G401.6 (cell line): ENCODE data around the gene FAM83C.
A peak's percentile ranks its signal among the peaks of the same experiment; 100 is the strongest.
"Not testable (repeated sequence)": the region's sequence is repeated elsewhere in the genome, so short reads cannot be mapped to it uniquely, and the experiment has no call there.

Experiments
- FAIRE-seq: peaks from 2 replicates; lab custom pipeline; 2012; peaks lifted over from hg19 to GRCh38; lab: Jason Lieb, UNC

Gene FAM83C

DNA sequence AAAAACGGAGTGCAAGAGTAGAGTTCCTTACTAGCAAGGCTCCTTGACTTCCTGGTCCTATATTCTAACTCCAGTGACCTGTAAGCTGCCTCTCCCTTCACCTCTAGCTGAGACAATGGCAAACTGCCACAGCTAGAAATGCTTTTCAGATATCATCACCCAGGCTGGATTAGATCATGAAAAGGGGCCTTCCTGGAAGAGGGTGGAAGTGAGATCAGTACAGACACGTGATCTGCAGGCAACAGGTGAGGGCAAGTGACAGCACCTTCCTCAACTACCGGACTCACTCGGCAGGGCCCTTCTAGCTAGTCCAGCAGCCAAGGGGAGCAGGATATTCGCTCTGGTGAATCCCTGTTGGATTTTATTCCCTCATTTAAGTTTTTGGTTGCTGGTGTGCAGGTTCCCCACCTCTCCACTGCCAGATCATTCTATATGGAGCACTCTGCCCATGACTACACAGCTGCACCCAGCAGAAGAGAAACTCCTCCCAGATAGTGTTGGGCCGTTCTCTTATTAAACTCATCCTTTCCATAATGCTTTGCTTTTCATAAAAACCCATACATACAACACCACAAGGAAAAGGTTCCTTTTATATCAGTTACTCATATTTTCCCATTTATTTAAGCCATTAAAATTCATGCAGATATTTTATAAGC, 26.4 kb upstream of the FAM83C start:
- FAIRE-seq, result no peak

DNA sequence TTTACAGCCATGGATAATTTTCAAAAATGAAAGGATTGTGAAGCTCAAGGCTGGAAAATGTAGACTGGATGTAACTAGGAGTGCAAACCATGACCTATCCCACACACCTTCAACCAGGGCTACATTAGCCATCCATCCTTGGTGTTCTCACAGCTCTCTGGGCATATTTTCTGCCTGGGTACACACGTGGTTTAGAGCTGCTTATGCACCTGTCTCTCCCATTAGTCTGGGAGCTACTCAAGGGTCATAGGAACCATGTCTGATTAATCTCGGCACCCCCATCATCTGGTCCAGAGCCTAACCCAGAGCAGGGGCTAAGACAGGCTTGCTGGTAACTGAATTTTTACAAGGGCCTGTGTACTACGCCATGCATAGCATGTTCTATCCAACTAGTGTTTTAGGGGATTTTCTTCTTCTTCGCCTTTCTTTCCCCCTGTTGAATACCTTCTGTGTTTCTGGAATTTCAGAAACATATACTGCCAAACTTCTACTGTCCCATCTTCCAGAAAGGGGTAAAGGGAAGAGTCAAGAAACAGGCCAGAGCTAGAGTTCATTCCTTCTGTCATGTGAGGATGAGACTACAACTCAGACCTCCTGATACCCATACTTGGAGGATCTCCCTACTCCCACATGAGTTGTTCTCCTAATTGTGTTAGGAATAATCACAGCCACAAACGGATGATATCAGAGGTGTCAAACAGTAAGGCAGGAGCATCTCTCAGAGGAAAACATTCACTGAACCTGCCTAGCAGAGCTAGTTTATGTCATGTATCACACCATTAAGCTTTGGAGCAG, 25.4 kb upstream of the FAM83C start:
- no peak for FAIRE-seq

DNA sequence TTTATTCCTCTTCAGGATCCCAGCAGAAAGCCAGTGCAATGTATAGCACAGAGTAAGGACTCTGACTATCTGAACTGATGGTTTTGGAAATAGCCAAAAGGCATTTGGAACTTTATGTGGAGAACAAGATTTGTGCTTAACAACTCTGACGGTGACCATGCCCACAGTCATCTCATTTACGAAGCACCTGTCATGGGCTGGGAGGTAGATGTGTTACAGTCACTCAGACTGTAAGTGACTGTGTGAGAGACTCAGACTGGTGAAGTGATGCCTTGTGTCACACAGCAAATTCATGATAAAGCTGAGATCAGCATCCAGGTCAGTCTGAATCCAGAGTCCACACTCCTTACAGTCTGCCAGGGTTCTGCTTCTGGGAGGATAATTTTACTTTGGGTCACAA, 23.9 kb upstream of the FAM83C start:
- FAIRE-seq, result no peak

DNA sequence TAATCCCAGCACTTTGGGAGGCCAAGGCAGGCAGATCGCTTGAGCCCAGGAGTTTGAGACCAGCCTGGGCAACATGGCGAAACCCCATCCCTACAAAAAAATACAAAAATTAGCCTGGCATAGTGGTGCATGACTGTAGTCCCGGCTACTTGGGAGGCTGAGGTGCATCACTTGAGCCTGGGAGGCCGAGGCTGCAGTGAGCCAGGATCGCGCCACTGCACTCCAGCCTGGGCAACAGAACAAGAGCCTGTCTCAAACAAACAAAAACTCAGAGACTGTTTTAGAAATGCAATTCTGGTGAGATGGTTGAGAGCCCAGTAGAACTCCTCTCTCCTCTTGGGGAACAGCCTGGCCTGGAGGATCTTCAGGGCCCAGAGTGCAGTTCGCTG, 23.4 kb upstream of the FAM83C start:
- FAIRE-seq, result not testable (repeated sequence)

DNA sequence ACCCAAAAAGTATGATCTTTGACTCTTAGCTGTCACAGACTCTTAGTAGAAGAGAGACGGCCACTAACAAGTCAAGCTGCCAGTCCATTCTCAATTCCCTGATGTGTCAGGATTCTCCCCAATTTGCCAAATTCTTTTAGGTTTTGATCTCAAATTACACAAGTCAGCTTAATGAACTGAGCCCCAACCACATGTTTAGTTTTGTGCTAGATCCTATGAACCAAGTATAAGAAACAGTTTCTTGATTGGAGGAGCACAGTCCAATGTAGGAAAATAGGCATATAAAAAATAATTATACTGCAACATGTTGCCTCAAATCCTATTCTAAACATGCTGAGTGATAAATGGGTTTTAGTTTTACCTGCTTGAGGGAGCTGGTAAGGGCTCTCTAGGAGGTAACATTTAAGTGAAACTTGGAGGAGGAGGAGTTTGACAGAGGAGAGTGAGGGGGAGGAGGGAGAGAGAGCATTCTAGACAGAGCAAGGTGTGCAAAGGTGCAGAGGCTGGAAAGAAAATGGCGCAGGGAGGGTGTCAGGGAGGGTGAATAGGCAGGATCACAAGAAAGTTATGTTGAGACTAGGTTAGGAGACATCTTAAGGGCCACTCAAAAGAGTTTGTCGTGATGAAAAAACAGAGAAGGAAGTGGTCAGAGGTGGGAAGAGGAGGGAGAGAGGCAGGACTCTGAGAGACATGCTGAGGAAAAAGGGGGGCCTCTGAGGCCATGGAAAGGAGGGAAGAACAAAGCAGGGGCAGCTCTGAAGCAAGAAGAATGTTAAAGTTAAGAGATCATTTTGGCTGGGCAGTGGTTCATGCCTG, 22.8 kb upstream of the FAM83C start:
- no peak for FAIRE-seq

DNA sequence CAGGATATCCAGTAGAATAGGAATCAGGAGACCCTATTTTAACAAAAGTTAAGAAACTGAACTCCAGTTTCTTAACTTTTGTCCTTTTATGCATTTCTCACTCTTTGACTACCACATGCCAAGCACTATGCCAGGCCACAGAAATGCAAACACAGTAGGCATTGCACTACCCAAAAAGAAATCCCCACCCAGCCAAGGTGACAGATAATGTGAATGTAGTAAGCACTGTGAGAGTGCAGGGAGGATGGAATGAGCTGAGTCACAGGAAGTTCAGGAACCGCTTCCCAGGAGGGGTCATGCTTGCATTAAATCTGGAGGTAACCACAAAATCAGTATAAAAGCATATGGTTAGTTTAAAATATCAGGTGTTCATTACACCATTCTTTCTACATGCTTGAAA, 20.1 kb upstream of the FAM83C start:
- FAIRE-seq, result no peak

DNA sequence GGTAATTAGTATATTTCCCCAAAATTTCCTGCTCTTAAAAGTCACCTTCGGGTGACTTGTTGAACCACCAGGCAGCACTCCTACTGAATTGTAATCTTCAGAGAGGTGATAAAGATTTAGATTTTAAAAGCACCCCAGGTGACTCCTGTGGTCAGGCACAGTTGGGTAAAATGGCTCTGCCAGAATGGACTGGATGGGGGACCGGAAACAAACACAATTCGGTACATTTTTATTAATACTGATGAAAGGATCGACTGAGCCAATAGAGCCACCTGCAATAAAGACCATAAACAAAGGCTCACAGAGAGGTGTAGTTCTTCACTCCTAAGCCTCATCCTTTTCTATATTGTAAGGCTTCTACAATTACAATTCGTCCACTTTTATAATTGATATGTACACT, 19.6 kb upstream of the FAM83C start:
- FAIRE-seq, result no peak

DNA sequence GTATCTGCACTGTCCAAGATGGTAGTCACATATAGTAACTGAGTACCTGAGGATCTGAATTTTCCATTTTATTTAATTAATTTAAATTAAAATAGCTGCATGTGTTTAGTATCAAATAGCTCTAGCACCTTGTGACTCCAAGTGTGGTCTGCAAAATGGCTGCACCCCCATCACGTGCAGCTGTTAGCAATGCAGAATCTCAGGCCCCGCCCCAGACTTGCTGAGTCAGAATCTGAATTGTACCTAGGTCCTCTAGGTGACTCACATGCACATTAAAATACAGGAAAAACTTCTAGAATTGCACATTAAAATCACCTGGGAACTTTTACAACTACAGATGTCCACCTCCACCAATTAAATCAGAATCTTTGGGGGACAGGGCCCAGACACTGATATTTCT, 19.2 kb upstream of the FAM83C start:
- FAIRE-seq, result no peak

DNA sequence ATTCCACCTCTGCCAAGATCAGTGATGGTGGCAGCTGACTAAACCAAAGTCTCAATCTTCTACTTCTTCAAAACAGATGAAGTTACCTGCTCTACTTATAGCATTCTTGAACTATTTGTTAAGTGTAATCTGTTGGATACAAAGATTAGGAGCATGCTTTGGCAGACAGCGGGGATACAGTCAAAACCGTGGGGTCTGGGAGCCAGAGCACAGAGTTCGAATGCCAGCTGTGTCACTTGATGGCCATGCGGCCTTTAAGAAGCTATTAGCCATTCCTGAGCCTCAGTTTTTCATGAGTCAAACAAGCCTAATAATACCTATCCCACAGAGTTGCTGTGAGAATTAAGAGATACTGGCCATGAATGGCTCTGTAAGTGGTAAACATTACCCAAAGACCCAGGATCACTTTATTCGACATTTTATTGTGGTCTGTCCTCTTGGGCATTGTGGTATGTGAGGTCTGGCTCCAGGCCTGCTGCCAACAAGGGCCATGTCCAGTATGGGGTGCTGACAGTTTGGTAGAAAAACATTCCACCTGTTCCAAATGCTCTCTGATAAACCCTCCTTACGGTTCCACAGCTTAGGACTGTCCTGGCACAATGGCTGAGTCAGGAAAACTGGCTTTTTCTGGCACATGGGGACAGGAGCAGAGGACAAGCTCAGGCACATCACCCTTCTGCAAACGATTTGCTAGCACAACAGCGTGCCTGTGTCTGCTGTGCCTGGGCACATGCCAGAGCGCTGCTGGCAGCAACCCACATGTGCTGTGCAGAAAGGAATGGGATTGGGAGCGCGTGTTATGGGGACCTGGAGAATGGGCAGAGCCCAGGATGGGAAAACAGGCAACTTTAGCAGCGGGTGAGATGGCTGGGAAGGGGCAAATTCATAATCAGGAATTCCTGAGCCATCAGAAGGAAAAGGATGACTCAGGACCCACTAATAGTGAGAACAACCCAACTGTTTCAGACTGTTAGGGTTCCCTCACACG, 15.7 kb upstream of the FAM83C start:
- no peak for FAIRE-seq

DNA sequence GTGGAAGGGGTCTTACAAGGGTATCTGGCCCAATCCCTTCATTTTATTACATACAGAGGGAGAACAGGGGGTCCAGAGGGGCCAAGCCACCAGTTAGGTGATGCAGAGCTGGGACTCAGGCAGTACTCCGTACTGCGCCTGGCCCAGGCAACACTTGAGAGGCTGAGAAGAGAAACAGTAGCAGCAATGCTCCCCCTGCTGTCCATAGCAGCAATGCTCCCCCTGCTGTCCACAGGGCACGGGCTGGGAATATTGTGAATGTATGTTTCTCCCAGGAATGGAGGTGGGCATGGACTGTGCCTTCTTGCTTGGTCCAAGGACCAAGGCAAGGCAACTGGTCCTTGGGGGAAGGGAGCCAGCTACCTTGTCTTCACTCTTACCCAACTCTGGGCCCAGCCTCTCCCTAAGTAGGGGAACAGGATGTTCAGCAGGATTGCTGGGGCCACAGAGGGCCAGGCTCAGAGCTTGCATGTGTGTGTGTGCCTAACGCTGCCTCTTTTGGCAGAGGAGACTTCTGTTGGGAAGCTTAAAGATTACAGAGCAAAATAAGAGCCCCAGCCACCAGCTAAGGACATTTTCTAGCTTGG, 14.8 kb upstream of the FAM83C start:
- peak; percentile 31 for FAIRE-seq

DNA sequence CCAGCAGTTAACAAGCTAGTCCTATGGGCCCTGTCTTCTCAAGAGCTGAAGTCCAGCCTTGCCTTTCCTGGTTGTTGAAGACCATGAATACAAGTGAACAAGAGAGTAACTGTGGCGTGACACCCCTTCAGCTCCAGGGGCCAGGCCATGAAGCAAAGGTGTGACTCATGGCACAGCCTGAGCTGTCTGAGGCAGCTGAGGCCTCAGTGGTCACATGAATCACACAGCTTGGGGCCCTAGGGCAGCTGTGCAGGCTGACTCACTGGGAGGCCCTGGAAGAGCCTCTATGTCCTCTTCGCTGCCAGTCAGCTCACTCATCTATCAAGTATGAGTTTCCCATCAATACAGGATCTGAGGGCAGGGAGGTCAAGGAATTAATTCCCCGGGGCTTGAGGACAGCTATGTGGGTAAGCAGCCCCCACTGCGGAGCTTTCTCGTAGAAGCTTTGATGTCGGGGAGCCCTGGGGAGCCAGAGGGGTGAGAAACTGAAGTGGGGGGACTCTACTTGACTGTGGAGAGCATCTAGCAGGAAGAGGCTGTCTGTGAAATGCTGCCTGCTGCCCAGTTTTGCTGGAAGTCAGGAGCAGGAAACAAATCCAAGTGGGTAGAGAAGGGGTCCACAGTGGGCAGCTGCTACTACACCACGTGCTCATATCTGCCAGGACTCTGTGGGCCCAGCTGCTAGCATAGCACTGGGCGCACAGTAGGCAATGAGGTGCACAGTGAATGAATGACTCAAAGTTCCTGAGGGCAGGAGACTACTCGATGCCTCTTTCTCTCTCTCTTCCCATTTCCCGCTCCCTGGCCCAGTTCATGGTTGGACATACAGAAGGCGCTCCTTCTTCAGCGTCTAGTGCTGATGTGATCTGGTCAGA, 13.7 kb upstream of the FAM83C start:
- no peak for FAIRE-seq

DNA sequence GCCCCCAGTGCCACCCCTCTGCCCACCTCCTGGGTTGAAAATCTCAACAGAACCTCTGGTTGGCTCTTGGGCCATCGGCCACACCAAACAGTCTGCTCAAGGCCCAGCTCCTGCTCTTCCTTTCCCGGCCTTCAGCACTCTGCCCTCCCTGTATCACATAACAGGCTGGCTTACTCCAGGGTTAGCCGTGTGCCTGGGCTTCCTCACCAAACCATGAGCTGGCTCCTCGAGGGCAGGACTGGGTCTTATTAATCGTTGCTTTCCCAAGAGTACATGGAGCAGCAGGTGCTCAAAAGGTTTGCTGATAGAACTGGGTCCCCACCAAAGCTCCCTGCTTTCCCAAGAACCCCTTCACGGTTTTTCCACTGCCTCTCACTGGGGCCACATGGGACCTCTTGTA, 12.7 kb upstream of the FAM83C start:
- no peak for FAIRE-seq

DNA sequence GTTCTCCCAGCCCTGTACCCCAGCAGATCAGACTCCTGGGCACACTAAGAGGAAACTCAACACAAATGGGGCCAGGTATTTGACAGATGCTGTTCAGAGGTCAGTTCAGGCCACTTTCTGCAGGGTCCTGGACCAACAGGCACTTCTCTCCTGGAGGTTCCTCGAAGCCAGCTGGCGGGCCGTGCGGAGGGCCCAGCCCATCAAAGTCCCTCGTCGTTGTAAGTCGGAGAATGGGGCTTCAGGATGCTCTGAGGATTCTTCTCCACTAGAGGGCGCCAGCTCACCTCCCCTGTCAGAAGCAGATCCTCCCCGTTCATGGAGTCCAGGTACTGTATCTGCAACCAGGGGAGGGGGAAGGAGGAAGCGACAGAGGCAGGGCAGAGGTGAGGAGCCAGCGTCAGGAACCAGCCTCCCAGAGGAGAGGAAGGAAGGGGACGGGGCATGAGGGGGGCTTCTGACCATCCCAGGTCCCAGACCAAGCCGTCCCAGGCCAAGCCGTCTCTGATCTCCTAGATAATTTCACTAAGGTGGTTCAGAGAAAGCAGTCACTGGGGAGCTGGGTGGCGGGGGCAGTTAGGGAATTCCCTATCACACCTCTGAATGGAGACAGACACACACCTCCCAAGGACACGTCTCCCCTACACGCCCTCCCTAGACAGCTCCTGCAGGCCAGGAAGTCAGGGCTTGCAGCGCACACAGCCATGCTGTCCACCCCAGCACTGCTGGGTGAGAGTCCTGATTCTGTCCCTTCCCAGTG, 11.7 kb upstream of the FAM83C start:
- FAIRE-seq, result no peak

DNA sequence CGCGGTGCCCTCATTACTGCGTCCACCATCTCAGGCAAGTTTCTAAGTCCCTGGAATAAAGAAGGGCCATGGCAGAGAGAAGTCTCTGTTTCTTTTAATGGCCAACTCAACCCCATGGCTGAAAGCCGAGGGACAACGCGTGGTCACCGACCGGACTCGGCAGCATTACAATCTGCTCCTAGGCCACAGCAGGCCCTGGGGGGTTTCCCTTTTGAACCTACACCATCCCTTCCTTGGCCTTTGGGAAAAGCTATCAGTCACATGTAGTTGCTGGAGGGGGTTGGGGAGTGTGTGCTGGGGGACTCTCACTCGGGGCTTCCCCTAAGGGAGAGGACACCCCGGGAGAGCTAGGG, 11.1 kb upstream of the FAM83C start:
- no peak for FAIRE-seq

DNA sequence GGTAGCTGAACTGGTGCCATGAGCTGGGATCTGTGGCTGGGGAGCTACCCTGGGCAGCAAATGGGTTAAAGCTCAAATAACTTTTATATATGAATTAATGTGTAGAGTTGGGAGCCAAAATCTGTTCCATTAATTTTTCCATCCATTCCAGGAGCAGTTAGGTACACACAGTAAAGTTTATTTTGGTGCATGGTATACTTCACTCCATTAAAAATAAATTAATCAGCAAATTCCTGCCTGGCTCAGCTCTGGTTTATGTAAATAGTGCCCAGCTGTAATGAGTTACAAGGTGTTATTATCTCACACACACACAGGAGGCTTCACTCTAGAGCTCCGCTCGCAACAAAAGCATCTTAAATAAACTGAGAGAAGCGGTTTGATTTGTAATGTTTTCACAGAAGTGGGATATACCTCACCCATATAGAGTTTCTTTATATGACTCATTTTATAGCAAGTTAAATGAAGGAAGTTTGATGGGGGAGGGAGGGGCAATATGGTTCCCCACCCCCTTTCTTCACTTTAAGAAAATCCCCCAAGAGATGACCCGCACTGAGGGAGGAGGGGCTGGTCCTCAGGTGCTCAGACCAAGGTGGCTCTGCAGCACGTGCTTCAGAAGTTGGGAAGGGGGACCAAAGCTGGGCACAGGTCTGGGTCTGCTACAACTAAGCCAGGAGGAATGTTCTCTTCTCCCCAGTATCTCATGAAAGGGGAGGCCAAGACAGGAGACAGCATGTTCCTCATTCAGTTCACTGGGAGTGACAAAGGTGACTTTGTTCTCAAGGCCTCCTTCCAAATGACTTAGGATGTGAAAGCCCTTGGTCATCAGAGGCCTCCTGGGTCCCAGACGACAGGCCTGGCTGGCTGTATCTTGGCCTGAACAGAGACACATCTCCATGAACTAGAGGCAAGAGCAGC, 10.5 kb upstream of the FAM83C start:
- no peak for FAIRE-seq

DNA sequence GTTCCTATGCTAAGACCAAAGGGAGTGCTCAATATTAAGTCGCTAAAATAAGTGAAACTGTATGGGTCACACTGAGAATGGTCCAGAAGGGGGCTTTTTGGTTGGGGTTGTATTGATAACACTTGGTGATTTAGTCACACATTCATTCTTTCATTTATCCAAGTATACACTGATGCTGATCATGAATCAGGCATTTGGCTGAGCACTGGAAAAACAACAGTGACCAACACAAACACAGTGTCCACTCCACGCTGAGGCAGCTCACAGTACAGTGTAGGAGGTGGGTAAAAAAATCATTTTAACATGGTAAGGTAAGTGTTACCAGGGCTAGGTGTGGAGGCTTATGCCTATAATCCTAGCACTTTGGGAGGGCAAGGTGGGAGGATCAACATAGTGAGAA, 9.2 kb upstream of the FAM83C start:
- FAIRE-seq, result no peak

DNA sequence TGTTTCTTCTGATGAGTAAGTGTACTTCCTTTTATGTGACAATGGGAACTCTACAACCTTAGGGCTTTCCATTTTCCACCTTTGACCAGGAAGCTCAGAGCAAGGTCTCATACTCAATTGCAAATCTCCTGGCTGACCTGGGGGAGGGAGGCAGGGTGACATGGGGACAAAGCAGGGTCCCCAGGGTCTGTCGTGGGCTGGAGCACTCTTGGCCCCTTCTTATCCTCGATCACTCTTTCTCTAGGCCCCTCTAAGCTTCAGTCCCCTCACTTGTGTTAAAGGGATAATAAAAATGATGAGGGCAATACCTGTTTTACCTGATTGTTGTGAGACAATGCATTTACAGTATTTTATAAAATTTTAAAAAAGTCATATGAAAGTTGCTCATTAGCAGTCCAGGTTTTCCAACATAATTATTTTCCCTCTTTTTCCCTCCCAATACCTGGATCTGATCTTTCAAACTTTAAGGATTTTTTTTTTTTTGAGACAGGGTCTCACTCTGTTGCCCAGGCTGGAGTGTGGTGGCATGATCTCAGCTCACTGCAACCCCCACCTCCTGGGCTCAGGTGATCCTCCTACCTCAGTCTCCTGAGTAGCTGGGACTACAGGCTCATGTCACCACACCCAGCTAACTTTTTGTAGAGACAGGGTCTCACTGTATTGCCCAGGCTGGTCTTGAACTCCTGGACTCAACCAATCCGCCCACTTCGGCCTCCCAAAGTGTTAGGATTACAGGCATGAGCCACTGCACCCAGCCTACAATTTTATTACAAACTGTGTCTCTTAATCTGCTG, 8.4 kb upstream of the FAM83C start:
- FAIRE-seq, result no peak

DNA sequence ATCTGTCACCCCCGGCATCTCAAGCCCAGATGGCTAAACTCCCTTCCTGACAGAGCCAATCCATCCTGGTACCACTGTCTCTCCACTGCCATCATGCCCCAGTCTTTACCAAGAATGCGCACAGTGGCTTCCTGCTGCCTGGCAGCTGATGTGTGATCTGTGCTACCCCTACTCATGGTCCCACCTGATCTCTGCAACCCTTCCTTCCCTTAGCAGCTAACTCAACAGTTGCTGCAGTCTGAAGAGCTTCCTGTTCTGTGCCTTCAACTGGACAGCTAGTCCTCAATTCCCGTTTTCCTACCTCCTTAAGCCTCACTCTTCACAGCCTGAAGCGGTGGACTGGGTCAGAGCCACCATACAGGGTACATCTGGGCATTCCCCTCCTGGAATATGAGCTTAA, 7.6 kb upstream of the FAM83C start:
- no peak for FAIRE-seq
